Measurements from ENCODE around the gene TCP1.
"Not testable (repeated sequence)": the region's sequence is repeated elsewhere in the genome, so short reads cannot be mapped to it uniquely, and the experiment has no call there.

The TCP1 gene

GRCh38 chr6:159739341-159739740, 50.1 kb downstream of the TCP1 start:
- no peak for DNase-seq (ENCODE audit: low read depth in 2 of 2)

- no peak for DNase-seq (ENCODE audit: low read depth in 2 of 2)
Observed at GRCh38 chr6:159736908-159737307, 52.5 kb downstream of the TCP1 start.

- DNase-seq (ENCODE audit: low read depth in 2 of 2), result not testable (repeated sequence)
Observed at GRCh38 chr6:159733395-159733794, 56.0 kb downstream of the TCP1 start.

- DNase-seq (ENCODE audit: low read depth in 2 of 2), result not testable (repeated sequence)
Observed at GRCh38 chr6:159732550-159732949, 56.9 kb downstream of the TCP1 start.

- no peak for DNase-seq (ENCODE audit: low read depth in 2 of 2)
Observed at GRCh38 chr6:159730332-159730676, 59.1 kb downstream of the TCP1 start.

GRCh38 chr6:159729598-159730331, 59.6 kb downstream of the TCP1 start:
- DNase-seq (ENCODE audit: low read depth in 2 of 2), result no peak

GRCh38 chr6:159728531-159728964, 60.9 kb downstream of the TCP1 start:
- no peak for DNase-seq (ENCODE audit: low read depth in 2 of 2)
